H9 (cell line): ENCODE data around the gene LRRN4CL. TPM values are rescaled to one million over a fixed set of nuclear protein-coding genes. Genes with fewer than 3 reads are reported as not detected.

Source experiments
- DNase-seq: peaks from one replicate; pipeline ENCODE4 v3.0.0-alpha.2; 2017
- H2AFZ ChIP-seq: one replicate; pipeline ENCODE4 v1.6.1; 2013; ENCODE audit warnings: mild to moderate bottlenecking, low read length, control low read depth, moderate library complexity
- H2AK5ac ChIP-seq: 2 replicates; pipeline ENCODE4 v1.6.1; 2013; ENCODE audit warnings: low read length, control low read depth, mixed read lengths; ENCODE audit not compliant: insufficient read length
- H2BK120ac ChIP-seq: one replicate; pipeline ENCODE4 v1.6.1; 2013; ENCODE audit warnings: low read depth, mild to moderate bottlenecking, low read length, control low read depth, inconsistent platforms; ENCODE audit not compliant: poor library complexity, severe bottlenecking
- H2BK12ac ChIP-seq: 2 replicates; pipeline ENCODE4 v1.6.1; 2013; ENCODE audit warnings: low read length, control low read depth, mixed read lengths, low read depth; ENCODE audit not compliant: insufficient read length
- H2BK15ac ChIP-seq: 2 replicates; pipeline ENCODE4 v1.6.1; 2013; ENCODE audit warnings: low read depth, low read length, control low read depth
- H2BK20ac ChIP-seq: one replicate; pipeline ENCODE4 v1.6.1; 2013; ENCODE audit warnings: low read depth, mild to moderate bottlenecking, low read length, control low read depth, inconsistent platforms; ENCODE audit not compliant: poor library complexity, severe bottlenecking
- H2BK5ac ChIP-seq: 2 replicates; pipeline ENCODE4 v1.6.1; 2013; ENCODE audit warnings: low read length, control low read depth, mixed read lengths; ENCODE audit not compliant: insufficient read length
- H3K14ac ChIP-seq: 2 replicates; pipeline ENCODE4 v1.6.1; 2013; ENCODE audit warnings: low read length, control low read depth; ENCODE audit not compliant: insufficient read depth
- H3K18ac ChIP-seq: 2 replicates; pipeline ENCODE4 v1.6.1; 2013; ENCODE audit warnings: low read depth, mild to moderate bottlenecking, mixed read lengths, low read length, control low read depth; ENCODE audit not compliant: insufficient read length
- H3K23ac ChIP-seq: 2 replicates; pipeline ENCODE4 v1.6.1; 2013; ENCODE audit warnings: low read length, control low read depth, mixed read lengths, low read depth; ENCODE audit not compliant: insufficient read length
- H3K23me2 ChIP-seq: 2 replicates; pipeline ENCODE4 v1.6.1; 2013; ENCODE audit warnings: low read depth, mild to moderate bottlenecking, mixed read lengths, low read length, control low read depth; ENCODE audit not compliant: insufficient read length, poor library complexity, severe bottlenecking
- H3K27ac ChIP-seq: 2 replicates; pipeline ENCODE4 v1.5.1; 2013; ENCODE audit warnings: low read length, control low read depth, mixed read lengths, low read depth; ENCODE audit not compliant: insufficient read length
- H3K27me3 ChIP-seq: 2 replicates; pipeline ENCODE4 v1.6.1; 2013; ENCODE audit warnings: low read length, control low read depth, inconsistent platforms; ENCODE audit not compliant: insufficient read depth
- H3K4ac ChIP-seq: 2 replicates; pipeline ENCODE4 v1.6.1; 2013; ENCODE audit warnings: low read depth, mild to moderate bottlenecking, control low read depth, inconsistent platforms, low read length, moderate library complexity
- H3K4me1 ChIP-seq: 2 replicates; pipeline ENCODE4 v1.6.1; 2013; ENCODE audit warnings: low read length, control low read depth, inconsistent platforms; ENCODE audit not compliant: insufficient read depth
- H3K4me2 ChIP-seq: 2 replicates; pipeline ENCODE4 v1.6.1; 2013; ENCODE audit warnings: low read length, control low read depth, mixed read lengths; ENCODE audit not compliant: insufficient read length, insufficient read depth
- H3K56ac ChIP-seq: 2 replicates; pipeline ENCODE4 v1.6.1; 2013; ENCODE audit warnings: low read depth, mild to moderate bottlenecking, mixed read lengths, low read length, control low read depth; ENCODE audit not compliant: insufficient read length
- H3K79me1 ChIP-seq: 2 replicates; pipeline ENCODE4 v1.6.1; 2013; ENCODE audit warnings: low read depth, mild to moderate bottlenecking, moderate library complexity, low read length, control low read depth, inconsistent platforms; ENCODE audit not compliant: insufficient read depth, poor library complexity, severe bottlenecking
- H3K79me2 ChIP-seq: 2 replicates; pipeline ENCODE4 v1.6.1; 2013; ENCODE audit warnings: low read length, control low read depth, inconsistent platforms; ENCODE audit not compliant: insufficient read depth
- H3K9ac ChIP-seq: 2 replicates; pipeline ENCODE4 v1.6.1; 2013; ENCODE audit warnings: low read length, control low read depth, mixed read lengths; ENCODE audit not compliant: insufficient read length; ENCODE audit errors: extremely low read depth
- H3K9me3 ChIP-seq: one replicate; pipeline ENCODE4 v1.6.1; 2013; ENCODE audit warnings: low read depth, low read length, inconsistent platforms; ENCODE audit not compliant: control insufficient read depth
- H3T11ph ChIP-seq: one replicate; pipeline ENCODE4 v1.6.1; 2013; ENCODE audit warnings: mild to moderate bottlenecking, low read length, control low read depth, inconsistent platforms
- H4K20me1 ChIP-seq: one replicate; pipeline ENCODE4 v1.6.1; 2013; ENCODE audit not compliant: control insufficient read depth, insufficient read length, insufficient read depth
- H4K5ac ChIP-seq: 2 replicates; pipeline ENCODE4 v1.6.1; 2013; ENCODE audit warnings: low read depth, mild to moderate bottlenecking, mixed read lengths, low read length, control low read depth; ENCODE audit not compliant: insufficient read length
- H4K8ac ChIP-seq: replicated peaks from 2 replicates; pipeline ENCODE4 v1.6.1; 2013; ENCODE audit warnings: low read length, control low read depth, mixed read lengths, low read depth; ENCODE audit not compliant: insufficient read length
- H4K91ac ChIP-seq: 2 replicates; pipeline ENCODE4 v1.6.1; 2013; ENCODE audit warnings: low read depth, mild to moderate bottlenecking, moderate library complexity, mixed read lengths, low read length, control low read depth; ENCODE audit not compliant: insufficient read length
- H3K27ac Mint-ChIP-seq, 3 experiments: 2 replicates in 2 of 3; 3 replicates in 1 of 3; pipeline ENCODE4 v1.8.0; 2020 to 2021; ENCODE audit warnings: mixed read lengths in 3 of 3, mild to moderate bottlenecking in 1 of 3, moderate library complexity in 1 of 3
- H3K27me3 Mint-ChIP-seq: 2 replicates; pipeline ENCODE4 v1.8.0; 2021; ENCODE audit warnings: low read depth, mild to moderate bottlenecking, moderate library complexity, mixed read lengths
- H3K36me3 Mint-ChIP-seq, 3 experiments: 2 replicates in 2 of 3; 3 replicates in 1 of 3; pipeline ENCODE4 v1.8.0; 2020 to 2021; ENCODE audit warnings: low read depth in 3 of 3, mixed read lengths in 3 of 3; ENCODE audit not compliant: insufficient read depth in 1 of 3
- H3K4me1 Mint-ChIP-seq, 2 experiments: 2 replicates each; pipeline ENCODE4 v1.8.0; 2020; ENCODE audit warnings: mixed read lengths in 2 of 2
- H3K4me3 Mint-ChIP-seq, 2 experiments: 2 replicates in 1 of 2; 3 replicates in 1 of 2; pipeline ENCODE4 v1.8.0; 2020 to 2021; ENCODE audit warnings: mild to moderate bottlenecking in 2 of 2, mixed read lengths in 2 of 2, moderate library complexity in 1 of 2
- H3K9me3 Mint-ChIP-seq, 2 experiments: 2 replicates in 1 of 2; 3 replicates in 1 of 2; pipeline ENCODE4 v1.8.0; 2020; ENCODE audit warnings: mild to moderate bottlenecking in 2 of 2, mixed read lengths in 2 of 2, moderate library complexity in 1 of 2
- WGBS: extraction: QIAGEN DNeasy Blood & Tissue Kit; methylation state at CpG from one replicate; pipeline ENCODE4 v1.1.7; 2013; ENCODE audit warnings: missing lambda C conversion rate, low lambda C conversion rate, mixed read lengths; ENCODE audit not compliant: insufficient read length; ENCODE audit errors: extremely low coverage; 5-methylcytosine and 5-hydroxymethylcytosine counted together
- total RNA-seq: library from RNA; stranded (reverse); gene quantifications from 2 replicates; pipeline ENCODE4 v1.2.1, GENCODE V29; 2021
- TF ChIP-seq, protein P1 (sequence below): fragments of 200-600 bp; sonication (generic); conservative IDR thresholded peaks from 3 replicates; pipeline ENCODE4 v1.8.0; 2021; ENCODE audit warnings: antibody characterized with exemption, mild to moderate bottlenecking

The LRRN4CL gene
- total RNA-seq, 1 experiment from 2014 or later, result 0.59 TPM

DNA sequence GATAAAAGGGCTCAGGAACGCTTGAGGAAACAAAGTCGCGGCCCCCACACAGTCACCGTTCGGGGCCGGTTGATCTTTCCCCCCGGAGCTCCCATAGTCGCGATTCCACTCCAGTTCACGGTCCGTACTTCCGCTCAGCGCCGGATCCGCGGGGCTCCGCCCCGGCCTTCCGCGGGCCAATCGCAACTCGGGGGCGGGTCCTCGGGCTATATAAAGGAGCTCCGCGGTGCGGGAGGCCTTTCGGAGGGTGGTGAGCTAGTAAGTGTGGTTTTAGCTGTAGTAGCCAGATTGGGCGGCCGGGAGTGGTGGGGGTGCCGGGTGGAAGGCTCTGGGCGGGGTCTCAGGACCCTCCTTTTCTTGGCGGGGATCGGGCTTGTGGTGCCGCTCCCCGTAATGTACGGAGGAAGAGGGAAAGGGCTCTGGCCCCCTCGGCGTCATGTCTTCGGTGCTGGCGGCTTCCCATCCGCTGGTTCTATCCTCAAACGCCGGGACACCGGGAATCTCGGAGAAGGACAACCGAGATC is 24.2 kb downstream of the LRRN4CL start, which contains the start of the genes C11orf98 and CSKMT:
C11orf98 (minus strand) TSS at position 136 of the 524 bp plus-strand sequence; CDS start at position 95, 41 bp downstream.
CSKMT (plus strand) TSS at position 238 of the 524 bp plus-strand sequence. CDS start 568 bp downstream, outside the sequence.
- Mint-ChIP-seq H3K4me1 (peaks cover 17 to 21% of the 10 kb centered on the region in 2 experiments), H3K27me3 (no peaks in the 10 kb centered on the region; the same call in 1 of the 2 replicates), H3K36me3 (peaks cover 29 to 57% (median 29%) of the 10 kb centered on the region in 3 experiments), H3K9me3 (no peaks in the 10 kb centered on the region; a peak in 1 of 5 replicates), H3K4me3 (peak within 1 kb of the TSS; percentile 94 to 99), H3K27ac (peak within 1 kb of the TSS; percentile 96 to 98 (median 97))
- no peak within 1 kb of the TSS for H3K23ac ChIP-seq
- H4K91ac ChIP-seq, result no peak within 1 kb of the TSS
- no peak within 1 kb of the TSS for H3K4ac ChIP-seq
- no peak within 1 kb of the TSS for H2BK15ac ChIP-seq
- H4K20me1 ChIP-seq, result no peaks in the 10 kb centered on the region
- no peaks in the 10 kb centered on the region for H3K79me1 ChIP-seq
- H3K27me3 ChIP-seq, result no peaks in the 10 kb centered on the region
- TF ChIP-seq, protein P1, sequence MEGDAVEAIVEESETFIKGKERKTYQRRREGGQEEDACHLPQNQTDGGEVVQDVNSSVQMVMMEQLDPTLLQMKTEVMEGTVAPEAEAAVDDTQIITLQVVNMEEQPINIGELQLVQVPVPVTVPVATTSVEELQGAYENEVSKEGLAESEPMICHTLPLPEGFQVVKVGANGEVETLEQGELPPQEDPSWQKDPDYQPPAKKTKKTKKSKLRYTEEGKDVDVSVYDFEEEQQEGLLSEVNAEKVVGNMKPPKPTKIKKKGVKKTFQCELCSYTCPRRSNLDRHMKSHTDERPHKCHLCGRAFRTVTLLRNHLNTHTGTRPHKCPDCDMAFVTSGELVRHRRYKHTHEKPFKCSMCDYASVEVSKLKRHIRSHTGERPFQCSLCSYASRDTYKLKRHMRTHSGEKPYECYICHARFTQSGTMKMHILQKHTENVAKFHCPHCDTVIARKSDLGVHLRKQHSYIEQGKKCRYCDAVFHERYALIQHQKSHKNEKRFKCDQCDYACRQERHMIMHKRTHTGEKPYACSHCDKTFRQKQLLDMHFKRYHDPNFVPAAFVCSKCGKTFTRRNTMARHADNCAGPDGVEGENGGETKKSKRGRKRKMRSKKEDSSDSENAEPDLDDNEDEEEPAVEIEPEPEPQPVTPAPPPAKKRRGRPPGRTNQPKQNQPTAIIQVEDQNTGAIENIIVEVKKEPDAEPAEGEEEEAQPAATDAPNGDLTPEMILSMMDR, result no peak
- H3K4me1 ChIP-seq, result peaks cover 2% of the 10 kb centered on the region; the same call in 1 of the 2 replicates
- no peak within 1 kb of the TSS for H2BK12ac ChIP-seq
- no peak within 1 kb of the TSS for H3T11ph ChIP-seq
- peak within 1 kb of the TSS; percentile 86 for H3K4me2 ChIP-seq
- H2BK20ac ChIP-seq, result no peak within 1 kb of the TSS
- H3K79me2 ChIP-seq, result peaks cover 3% of the 10 kb centered on the region; the same call in 1 of the 2 replicates
- no peak within 1 kb of the TSS for H2AFZ ChIP-seq
- peak; percentile 92 for DNase-seq
- H3K9me3 ChIP-seq, result no peaks in the 10 kb centered on the region
- H3K9ac ChIP-seq, result peak within 1 kb of the TSS; percentile 95
- H2BK120ac ChIP-seq, result no peak within 1 kb of the TSS
- H4K8ac ChIP-seq, result no peak within 1 kb of the TSS
- no peak within 1 kb of the TSS for H3K27ac ChIP-seq
- H2AK5ac ChIP-seq, result no peak within 1 kb of the TSS
- H4K5ac ChIP-seq, result no peak within 1 kb of the TSS
- peak within 1 kb of the TSS; percentile 74 for H3K14ac ChIP-seq
- H3K23me2 ChIP-seq, result peaks cover 14% of the 10 kb centered on the region
- H3K18ac ChIP-seq, result peak within 1 kb of the TSS; percentile 51
- no CpG with 5 or more reads among the region's 47 CpGs for WGBS
- H2BK5ac ChIP-seq, result no peak within 1 kb of the TSS
- no peak within 1 kb of the TSS for H3K56ac ChIP-seq
